HG02885 (cell line): ENCODE measurements around the gene POLR2J.
"Not testable (repeated sequence)": the region's sequence is repeated elsewhere in the genome, so short reads cannot be mapped to it uniquely, and the experiment has no call there.

Experiments used
- ATAC-seq: cut with Tn5 transposase; IDR thresholded peaks from one replicate; pipeline ENCODE4 v1.9.1; 2021; ENCODE audit warnings: mild to moderate bottlenecking; ENCODE audit not compliant: unreplicated experiment, poor library complexity

The POLR2J gene

DNA sequence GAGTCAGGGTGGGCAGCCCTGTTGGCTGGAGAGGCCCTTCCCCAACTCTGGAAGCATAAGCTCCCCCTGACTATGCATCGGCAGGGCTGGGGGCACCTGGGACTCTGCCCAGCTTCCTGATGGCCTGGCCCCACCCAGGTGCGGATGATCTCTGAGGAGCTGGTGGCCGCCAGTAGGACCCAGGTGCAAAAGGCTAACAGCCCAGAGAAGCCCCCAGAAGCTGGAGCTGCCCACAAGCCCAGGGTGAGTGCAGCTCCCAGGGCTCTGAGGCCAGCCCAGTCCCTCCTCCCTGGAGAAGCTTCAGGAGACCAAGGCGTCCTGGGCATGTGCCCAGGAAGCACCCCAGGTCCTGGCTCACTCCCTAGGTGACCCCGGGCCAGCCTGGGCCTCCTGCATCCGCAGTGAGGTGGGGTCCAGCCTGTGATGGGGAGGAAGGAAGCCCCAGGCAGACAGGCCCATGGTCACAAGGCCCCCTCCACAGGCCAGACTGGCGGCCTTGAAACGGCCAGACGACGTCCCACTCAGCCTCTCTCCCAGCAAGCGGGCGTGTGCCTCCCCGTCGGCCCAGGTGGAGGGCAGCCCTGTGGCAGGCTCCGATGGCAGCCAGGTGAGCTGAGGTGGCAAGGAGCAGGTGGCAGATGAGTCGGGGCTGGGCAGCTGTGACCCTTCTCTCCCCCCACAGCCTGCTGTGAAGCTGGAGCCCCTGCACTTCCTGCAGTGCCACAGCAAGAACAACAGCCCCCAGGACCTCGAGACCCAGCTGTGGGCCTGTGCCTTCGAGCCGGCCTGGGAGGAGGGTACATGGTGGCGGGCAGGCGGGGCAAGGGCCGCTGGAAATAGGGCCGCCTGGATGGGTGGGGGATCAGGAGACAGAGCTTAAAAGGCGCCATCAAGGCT, 10.9 kb downstream of the POLR2J start:
- no peak for ATAC-seq

DNA sequence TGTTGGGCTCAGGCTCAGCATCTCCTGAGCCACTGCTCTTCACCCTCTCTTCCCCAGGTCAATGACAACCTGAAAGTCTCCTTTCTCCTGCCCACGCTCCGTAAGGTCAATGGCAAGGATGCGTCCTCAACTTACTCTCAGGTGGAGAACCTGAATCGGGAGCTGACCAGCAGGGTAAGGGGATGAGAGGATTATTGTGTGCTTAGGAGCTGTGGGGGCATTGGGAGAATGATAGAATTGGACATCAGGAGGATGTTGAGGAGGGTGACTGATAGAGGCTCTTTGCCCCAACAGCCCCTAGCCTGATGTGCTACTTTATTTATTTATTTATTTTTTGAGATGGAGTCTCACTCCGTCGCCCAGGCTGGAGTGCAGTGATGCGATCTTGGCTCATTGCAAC, 12.6 kb downstream of the POLR2J start:
- no peak for ATAC-seq

DNA sequence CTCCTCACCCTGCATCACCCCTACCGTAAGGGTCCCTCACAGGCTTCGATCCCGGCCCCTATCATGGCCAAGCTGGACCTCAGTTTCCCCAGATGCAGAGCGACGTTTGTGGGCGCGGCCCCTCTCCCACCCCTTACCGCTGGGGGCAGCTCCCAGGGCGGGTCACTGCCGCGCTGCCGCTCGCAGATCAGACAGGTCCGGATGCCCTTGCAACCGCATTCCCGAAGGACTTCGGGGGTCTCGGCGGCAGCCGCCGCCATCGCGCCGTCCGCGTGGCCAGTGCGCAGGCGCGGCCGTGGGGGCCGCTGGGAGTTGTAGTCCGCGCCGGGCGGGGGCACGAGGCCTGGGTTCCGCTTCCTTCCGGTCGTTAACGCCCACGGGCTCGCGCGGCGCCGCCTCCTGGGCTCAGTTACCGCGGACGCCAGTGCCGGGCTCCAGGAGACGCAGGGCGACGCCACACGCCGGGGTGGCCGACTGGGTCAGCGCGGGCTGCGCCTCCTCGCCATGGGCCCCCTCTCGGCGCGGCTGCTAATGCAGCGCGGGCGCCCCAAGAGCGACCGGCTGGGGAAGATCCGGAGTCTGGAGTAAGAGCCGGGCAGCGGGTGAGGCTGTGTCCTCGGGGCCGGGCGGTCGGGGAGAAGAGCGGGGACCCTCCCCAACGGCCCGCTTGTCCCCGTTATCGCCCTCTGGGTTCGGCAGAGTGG, 14.0 kb downstream of the POLR2J start, which contains the start of the genes ALKBH4 and LRWD1:
Gene ALKBH4 (minus strand): TSS at position 287 of the 704 bp plus-strand sequence. CDS start 27 bp downstream, at position 260.
Gene LRWD1 (plus strand): TSS at position 408 of the 704 bp plus-strand sequence. CDS start 97 bp downstream, at position 505.
- peak; percentile 94 for ATAC-seq

DNA sequence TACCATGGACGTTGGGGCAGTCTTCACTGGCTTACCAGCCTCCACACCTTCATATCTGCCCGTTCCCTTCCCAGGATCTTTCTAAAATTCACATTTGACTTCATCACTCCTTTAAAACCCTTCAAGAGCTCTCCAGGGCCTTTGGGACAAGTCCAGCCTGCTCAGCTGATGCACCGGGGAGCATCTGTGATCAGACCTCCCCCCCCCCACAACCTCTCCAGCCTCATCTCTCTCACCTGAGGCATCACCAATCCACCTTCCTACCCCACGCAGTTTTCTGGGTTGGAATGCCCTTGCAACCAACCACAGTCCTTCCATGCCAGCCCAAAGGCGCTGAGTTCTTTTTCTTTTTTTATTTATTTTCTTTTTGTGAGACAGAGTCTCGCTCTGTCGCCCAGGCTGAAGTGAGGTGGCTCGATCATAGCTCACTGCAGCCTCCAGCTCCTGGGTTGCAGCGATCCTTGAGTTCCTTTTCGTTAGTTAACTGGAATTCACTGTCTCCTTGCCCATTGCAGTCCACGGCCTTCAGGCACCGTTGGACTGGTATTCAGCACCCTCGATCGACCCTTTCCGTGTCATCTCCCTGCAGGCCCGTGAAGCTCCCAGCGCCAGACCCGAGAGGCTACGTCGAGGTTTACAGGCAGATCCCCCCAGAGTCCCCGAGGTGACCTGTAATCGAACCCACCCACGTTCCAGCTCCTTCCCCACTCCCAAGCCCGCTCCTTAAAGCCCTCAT, 14.7 kb downstream of the POLR2J start:
- ATAC-seq = no peak

DNA sequence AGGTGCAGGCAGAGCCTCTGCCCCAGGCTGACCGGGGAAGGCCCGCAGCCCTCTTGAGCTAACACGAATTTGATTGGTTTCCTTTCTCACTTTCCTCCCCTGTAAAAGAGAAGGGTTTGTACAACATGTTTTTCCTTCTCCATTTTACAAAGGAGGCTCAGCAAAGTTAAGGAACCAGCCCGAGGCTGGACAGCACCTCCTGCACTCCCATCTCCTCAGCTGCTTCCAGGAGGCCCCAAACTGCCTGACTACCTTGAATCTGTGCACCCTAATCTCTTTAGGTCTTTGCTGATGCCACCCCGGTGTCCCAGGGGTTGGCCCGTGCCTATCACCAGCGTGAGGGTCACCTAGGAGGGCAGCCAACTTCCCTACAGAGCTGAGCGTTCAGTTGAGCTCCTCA, 18.3 kb downstream of the POLR2J start:
- ATAC-seq = no peak

DNA sequence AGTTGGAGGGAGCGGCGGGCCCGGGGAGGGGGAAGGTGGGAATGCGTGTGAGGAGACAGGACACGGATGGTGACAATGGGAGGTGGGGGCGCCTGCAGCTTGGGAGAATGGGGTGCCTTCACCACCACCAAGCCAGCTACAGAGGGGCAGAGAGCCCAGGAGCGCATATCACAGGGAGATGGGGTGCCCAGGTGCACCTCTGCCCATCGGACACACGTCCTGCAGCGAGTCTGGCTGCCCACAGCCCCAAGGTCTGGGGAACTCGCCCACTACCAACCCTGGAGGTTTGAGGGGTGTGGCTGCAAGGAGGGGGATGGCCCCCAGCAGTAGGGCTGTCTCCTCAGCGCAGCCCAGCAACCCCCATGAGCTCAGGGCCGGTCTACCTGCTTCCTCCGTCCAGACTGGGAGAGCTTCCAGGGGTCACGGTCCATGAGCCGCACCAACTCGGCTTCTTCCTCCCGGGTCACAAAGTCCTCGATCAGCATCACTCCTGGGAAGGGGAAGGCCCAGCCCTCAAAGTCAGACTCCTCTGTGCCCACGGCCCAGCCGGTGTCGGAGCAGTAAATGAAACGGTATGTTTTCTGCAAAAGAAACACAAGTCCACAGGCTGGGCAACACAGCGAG, 19.4 kb downstream of the POLR2J start:
- no peak for ATAC-seq

DNA sequence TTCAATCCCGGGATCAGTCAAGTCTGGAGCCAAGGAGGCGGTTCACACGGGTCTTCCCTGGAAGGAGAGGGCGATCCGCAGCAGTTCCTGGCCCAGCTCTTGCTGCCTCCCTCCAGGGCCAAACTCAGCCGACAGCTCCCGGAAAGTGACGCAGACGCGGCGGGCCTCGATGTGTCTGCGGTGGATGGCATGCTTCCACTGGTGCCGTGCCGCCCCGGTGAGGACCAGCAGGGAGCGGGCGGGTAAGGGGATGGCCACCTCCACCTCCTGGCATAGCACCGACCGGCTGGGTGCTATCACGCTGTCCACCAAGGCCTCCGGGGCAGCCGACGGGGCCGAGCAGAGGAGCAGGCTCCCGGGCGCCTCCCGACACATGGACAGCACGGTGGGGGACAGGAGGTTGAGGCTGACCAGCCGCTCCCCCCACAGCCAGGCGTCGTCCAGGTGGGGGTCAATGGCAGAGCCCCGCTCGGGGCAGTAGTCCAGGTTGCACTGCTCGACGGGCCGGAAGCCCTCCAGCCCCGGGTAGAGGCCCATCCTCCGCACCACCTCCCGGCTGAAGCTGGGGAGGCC, 21.3 kb downstream of the POLR2J start:
- no peak for ATAC-seq

DNA sequence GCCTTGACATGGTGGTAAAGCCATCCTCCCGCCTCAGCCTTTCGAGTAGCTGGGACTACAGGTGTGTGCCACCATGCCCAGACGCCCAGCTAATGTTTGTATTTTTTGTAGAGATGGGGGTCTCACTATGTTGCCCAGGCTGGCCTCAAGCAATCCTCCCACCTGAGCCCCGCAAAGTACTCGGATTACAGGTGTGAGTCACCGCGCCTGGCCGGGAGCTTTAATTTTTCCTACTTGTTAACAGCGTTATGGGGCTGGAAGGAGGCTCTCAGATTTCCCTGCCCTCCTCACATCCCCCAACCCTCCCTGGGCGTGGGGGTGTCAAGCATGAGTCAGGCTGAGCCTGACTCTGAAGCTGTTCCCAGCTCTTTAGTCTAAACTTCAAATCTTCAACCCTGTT, 22.4 kb downstream of the POLR2J start:
- ATAC-seq = no peak

DNA sequence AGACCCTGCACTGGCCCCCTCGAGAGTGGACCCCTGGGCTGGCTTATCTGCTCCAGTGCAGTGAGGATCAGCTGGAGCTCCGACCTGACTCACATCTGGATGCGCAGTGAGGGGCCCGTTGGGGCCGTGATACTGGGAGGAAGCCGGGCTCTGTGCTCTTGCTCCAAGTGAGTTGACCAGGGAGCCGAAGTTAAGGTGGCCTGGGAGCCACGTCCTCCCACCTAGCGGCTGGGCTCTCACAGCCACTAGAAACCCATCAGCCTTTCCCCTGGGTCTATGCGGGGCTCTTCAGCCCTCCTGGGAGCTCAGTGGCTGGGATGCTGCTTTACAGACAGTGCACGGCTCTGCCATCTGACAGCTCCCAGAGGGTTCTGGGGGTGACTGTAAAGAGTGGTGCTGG, 23.1 kb downstream of the POLR2J start:
- ATAC-seq = no peak

DNA sequence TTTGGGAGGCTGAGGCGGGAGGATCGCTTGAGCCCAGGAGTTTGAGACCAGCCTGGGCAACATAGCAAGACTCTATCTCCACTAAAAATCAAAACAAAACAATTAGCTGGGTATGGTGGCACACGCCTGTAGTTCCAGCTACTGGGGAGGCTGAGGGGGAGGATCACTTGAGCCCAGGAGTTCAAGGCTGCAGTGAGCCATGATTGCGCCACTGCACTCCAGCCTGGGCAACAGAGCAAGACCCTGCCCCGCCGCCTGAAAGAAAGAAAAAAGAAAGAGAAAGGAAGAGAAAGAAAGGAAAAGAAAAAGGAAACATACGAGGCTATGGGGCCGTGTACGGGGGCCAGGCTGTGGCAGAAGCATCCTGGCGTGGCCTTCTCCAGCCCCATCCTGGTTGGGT, 23.8 kb downstream of the POLR2J start:
- ATAC-seq = not testable (repeated sequence)

DNA sequence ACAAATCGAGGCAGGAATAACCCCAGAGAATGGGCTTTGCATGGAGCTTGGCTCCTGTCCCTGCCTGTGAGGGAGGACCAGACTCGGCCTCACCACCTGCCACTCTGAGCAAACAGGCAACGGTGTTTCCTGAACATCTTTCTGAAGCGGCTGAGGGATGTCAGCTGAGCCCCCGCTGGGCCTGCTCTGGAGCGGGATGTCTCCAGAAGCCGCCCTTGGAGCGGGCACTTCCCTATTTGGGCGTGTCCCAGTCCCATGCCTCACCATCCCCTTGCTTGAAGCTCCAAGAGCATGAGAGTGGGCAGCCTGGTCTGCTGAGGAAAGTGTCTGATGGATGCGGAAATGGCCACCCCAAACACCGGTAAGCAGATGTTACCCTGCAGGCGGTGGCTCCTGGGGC, 24.3 kb downstream of the POLR2J start:
- ATAC-seq = no peak

DNA sequence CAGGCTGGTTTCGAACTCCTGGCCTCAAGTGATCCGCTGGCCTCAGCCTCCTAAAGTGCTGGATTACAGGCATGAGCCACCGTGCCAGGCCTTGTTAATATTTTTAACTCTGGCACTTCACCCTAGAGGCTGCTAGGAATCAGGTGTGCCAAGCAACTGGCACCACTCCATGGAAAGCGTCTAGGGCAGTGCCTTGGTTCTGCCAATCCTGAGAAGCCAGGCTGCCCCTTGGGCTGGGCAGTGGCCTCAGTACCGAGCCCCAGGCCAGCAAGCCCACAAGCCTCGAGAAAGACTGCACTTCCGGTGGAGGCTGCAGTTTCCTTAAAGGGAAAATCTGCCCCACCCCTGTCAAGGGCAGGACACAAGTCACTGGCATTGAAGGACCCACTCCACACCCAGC, 25.4 kb downstream of the POLR2J start:
- ATAC-seq = no peak

DNA sequence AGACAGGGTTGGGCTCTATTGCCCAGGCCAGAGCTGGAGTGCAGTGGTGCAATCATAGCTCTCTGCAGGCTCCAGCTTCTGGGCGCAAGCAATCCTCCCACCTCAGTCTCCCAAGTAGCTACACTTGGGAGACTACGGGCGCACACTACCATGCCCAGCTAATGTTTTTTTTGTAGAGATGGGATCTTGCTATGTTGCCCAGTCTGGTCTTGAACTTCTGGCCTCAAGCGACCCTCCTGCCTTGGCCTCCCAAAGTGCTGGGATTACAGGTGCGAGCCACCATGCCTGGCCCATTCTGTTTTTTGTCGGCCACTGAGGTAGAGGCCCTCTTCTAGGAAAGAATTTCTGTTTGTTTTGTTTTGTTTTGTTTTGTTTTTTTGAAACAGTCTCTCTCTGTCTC, 26.3 kb downstream of the POLR2J start:
- no peak for ATAC-seq

DNA sequence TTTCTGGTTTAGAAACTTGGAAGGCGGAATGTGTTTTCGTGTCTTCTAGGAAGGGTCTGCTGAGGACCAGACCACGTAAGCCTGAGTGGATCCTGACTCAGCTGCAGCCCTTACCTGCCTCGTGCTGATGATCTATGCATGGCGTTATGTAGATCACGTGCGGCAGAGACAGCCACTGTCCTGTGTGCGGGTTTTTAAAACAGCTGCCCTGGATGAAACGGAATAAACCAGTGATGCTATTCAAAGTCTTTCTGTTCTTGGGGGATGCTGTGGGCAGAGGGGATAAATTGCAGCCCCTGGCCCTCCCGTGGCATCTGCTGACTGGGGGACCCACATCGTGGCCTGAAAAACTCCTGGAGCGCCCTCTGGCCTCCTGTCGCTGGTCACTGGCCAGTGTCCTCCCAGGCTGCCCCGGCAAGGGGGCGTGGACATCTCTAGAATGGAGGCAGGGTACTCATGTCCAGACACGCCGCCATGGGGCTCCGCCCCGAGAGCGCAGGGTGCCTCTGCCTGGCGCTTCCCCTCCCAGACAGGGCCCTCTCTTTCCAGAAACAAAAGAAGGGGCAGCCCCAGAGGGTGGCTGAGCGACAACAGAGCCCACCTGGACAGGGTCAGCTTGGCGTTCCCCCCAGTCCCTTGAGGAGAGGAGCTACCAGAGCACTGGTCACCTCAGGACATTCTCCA, 27.2 kb downstream of the POLR2J start:
- no peak for ATAC-seq

DNA sequence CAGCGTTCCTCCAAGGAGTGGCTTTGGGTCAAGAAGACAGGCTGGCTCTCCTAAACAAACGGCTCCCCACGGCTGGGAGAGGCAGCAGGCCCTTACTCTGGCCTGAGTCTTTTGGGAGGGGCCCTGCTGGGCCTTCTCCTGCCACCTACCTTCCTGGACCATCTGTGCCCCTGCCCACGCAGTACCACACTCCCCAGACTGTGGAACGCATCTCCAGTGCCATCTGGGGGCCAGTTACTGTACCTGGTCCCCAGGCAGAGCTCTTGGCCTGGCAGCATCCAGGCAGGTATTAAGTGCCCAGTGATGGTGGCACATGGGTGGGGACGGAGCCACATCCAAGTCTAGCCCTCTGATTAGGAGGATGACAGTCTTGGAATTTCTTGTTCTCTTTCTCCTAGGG, 28.5 kb downstream of the POLR2J start:
- ATAC-seq = no peak

DNA sequence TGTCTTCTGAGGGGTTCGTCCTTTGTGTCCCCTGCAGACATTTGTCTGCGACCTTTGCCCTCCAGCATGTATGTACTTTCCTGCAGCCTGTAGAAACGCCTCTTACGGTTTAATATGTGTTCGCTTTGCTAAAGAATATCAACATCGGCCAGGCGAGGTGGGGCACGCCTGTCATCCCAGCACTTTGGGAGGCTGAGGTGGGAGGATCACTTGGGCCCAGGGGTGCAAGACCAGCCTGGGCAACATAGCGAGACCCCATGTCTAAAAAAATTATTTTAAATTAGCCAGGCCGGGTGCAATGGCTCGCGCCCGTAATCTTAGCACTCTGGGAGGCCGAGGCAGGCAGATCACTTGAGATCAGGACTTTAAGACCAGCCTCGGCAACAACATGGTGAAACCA, 29.6 kb downstream of the POLR2J start:
- ATAC-seq = no peak

DNA sequence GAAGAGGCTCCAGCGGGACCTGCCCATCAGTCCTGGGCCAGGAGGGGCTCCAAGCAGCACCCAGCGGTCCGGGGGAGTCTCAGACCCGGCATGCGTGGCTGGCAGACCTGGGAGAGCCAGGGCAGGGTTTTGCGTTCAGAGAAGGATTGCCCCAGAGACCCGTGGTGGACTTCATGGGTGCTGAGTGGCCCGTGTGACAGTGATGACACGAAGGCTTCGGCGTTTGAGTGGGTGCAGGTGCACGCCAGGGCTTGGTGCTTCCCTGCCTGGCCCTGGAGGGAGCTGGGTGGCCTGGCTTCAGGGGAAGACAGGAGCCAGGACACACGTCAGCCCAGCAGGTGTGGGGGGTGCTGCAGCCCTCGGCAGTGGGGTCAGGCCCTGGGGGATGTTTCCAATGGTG, 31.4 kb downstream of the POLR2J start:
- ATAC-seq = no peak

DNA sequence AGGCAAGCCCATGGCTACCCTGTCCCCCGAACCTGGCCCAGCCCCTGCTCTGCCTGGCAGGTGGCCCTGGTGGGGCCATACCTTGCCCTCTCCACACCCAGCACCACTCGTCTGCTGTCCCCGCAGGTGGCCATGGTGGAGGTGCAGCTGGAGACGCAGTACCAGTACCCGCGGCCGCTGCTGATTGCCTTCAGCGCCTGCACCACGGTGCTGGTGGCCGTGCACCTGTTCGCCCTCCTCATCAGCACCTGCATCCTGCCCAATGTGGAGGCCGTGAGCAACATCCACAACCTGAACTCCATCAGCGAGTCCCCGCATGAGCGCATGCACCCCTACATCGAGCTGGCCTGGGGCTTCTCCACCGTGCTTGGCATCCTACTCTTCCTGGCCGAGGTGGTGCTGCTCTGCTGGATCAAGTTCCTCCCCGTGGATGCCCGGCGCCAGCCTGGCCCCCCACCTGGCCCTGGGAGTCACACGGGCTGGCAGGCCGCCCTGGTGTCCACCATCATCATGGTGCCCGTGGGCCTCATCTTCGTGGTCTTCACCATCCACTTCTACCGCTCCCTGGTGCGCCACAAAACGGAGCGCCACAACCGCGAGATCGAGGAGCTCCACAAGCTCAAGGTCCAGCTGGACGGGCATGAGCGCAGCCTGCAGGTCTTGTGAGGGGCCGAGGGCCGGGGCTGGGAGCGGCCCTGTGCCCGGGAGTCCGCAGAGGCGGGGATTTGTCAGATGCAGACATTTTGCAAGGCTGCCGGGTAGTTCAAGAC, 32.1 kb downstream of the POLR2J start:
- ATAC-seq = no peak

DNA sequence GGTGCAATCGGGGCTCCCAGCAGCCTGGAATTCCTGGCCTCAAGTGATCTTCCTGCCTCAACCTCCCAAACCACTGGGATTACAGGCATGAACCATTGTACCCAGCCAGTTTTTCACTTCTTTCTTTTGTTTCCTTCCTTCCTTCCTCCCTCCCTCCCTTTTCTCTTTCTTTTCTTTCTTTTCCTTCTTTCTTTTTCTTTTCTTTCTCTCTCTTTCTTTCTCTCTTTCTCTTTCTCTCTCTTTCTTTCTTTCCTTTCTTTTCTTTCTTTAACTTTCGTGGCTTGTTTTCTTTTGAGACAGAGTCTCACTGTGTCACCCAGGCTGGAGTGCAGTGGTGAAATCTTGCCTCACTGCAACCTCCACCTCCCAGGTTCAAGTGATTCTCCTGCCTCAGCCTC, 33.0 kb downstream of the POLR2J start:
- no peak for ATAC-seq
